Adrenal gland (tissue), 12 donors: Measurements from ENCODE around the gene HDAC4. TPM values are rescaled to one million over a fixed set of nuclear protein-coding genes. Genes with fewer than 3 reads are reported as not detected.

Experiments
- DNase-seq, 7 donors: peaks; one replicate each; pipeline ENCODE4 v3.0.0-alpha.2; 2019 to 2020
- H3K27ac ChIP-seq, 5 donors: fragments of 200-600 bp; sonication (generic) in 4 of 5; 1 replicate in 3 of 5; 2 replicates in 2 of 5; pipeline versions ENCODE4 v1.5.1 to v1.8.0; 2016 to 2020; ENCODE audit warnings: mild to moderate bottlenecking in 1 of 5
- H3K27me3 ChIP-seq: fragments of 200-600 bp; 2 replicates; pipeline ENCODE4 v1.8.0; 2021
- H3K36me3 ChIP-seq, 2 donors: fragments of 200-600 bp; replicated peaks in 1 of 2; 1 replicate in 1 of 2; 2 replicates in 1 of 2; pipeline versions ENCODE4 v1.5.1 to v1.8.0; 2018 to 2022
- H3K4me1 ChIP-seq, 2 donors: fragments of 200-600 bp; replicated peaks in 1 of 2; 1 replicate in 1 of 2; 2 replicates in 1 of 2; pipeline versions ENCODE4 v1.5.1 to v1.8.0; 2018 to 2021
- H3K4me3 ChIP-seq, 4 donors: fragments of 200-600 bp; sonication (generic) in 3 of 4; one replicate each; pipeline ENCODE4 v1.5.1; 2016 to 2018
- H3K9me3 ChIP-seq, 3 donors: fragments of 200-600 bp; sonication (generic) in 1 of 3; replicated peaks in 1 of 3; 1 replicate in 2 of 3; 2 replicates in 1 of 3; pipeline versions ENCODE4 v1.5.1 to v1.8.0; 2016 to 2021
- CTCF ChIP-seq, 6 experiments: fragments of 450-650 bp in 4 of 6; fragments of 200-600 bp in 2 of 6; sonication (generic) in 1 of 6; IDR thresholded peaks; 1 replicate in 5 of 6; 2 replicates in 1 of 6; pipeline versions ENCODE4 v1.5.1 to v1.8.0; 2016 to 2021; ENCODE audit warnings: antibody characterized with exemption in 6 of 6, mild to moderate bottlenecking in 2 of 6, moderate library complexity in 1 of 6
- POLR2A ChIP-seq, 2 donors: fragments of 450-650 bp; IDR thresholded peaks; one replicate each; pipeline ENCODE4 v1.6.1; 2017; ENCODE audit warnings: antibody characterized with exemption in 2 of 2, mild to moderate bottlenecking in 2 of 2, moderate library complexity in 1 of 2
- WGBS, 4 donors: extraction: QIAGEN DNeasy Blood & Tissue Kit in 2 of 4; methylation state at CpG; one replicate each; pipeline versions ENCODE4 v1.1.5 to v1.1.7; 2013 to 2017; 5-methylcytosine and 5-hydroxymethylcytosine counted together
- intact Hi-C, 2 donors: fragments of 100-400 bp; cut with DNase I; formaldehyde crosslinking; loops; one replicate each; pipeline versions ENCODE4 v1.14.1 to v1.15.0; 2022 to 2023
- polyA plus RNA-seq, 3 donors: library from polyadenylated mRNA; stranded (reverse); fragments of 200-250 nt in 2 of 3; fragments of 350-450 nt in 1 of 3; fragmentation: Illumina TruSeq in 1 of 3; extraction: RNeasy Lipid Tissue Mini Kit (QIAGEN cat#74804) in 1 of 3; gene quantifications; one replicate each; pipeline ENCODE4 v1.2.3, GENCODE V29; 2013 to 2014
- total RNA-seq, 9 donors: library from RNA; depleted of rRNA in 4 of 9; stranded (reverse); fragments of >200 nt in 4 of 9; fragments of 120-200 nt in 1 of 9; fragmentation: NEBNext Ultra II Directional in 1 of 9; extraction: Animal tissue kit (Norgen Biotek cat#: 25700) in 1 of 9; gene quantifications; one replicate each; pipeline versions ENCODE4 v1.1.0 to v1.2.4, GENCODE V29; 2013 to 2023
- donor health status: healthy with polysubstance abuse.
- donor health status: Bipolar disorder and iron deficiency.
- donor health status: DM: yes; HTN: yes; CAD: no.
- donor health status: DM: no; HTN: no; CAD: no.
- donor health status: DM: no; HTN: no; CAD: no.
- donor health status: DM: yes; HTN: yes; CAD: no.

HDAC4 gene
- total and polyA plus RNA-seq, 12 donors = 8.3 to 88.9 (median 28.7) TPM

GRCh38 chr2:239261356-239261755 is 139.5 kb downstream of the HDAC4 start:
- intact Hi-C loops = no loop called here
- Histone ChIP-seq H3K36me3 (no peaks in the 10 kb centered on the region), H3K9me3 (no peaks in the 10 kb centered on the region), H3K27me3 (no peaks in the 10 kb centered on the region), H3K4me3 (no peak overlapping the region), H3K4me1 (peaks cover 24 to 59% of the 10 kb centered on the region in 2 donors), H3K27ac (no peak overlapping the region)
- TF ChIP-seq POLR2A (IDR thresholded peaks at IDR 0.05) = no peak
- no peak for TF ChIP-seq CTCF (IDR thresholded peaks at IDR 0.05)
- DNase-seq = peak in 3 of 7 donors; percentile 10 to 49 (median 18)
- 86 to 100% (median 93%) methylated on average over 1 to 8 of the region's 8 CpGs for WGBS, 4 donors

- TF ChIP-seq POLR2A (IDR thresholded peaks at IDR 0.05) = no peak
- no peak for TF ChIP-seq CTCF (IDR thresholded peaks at IDR 0.05)
- Histone ChIP-seq H3K9me3 (no peaks in the 10 kb centered on the region), H3K4me1 (peaks cover 22 to 59% of the 10 kb centered on the region in 2 donors), H3K27ac (peak overlapping the region in 1 of 5 donors; percentile 36), H3K4me3 (no peak overlapping the region), H3K36me3 (no peaks in the 10 kb centered on the region), H3K27me3 (no peaks in the 10 kb centered on the region)
- intact Hi-C loops = no loop called here
- peak in 4 of 7 donors; percentile 10 to 52 (median 16) for DNase-seq
- WGBS, 4 donors = 90 to 97% (median 94%) methylated on average over 11 to 21 of the region's 21 CpGs
These were observed 140.1 kb downstream of the HDAC4 start for GRCh38 chr2:239260546-239261327.

- Histone ChIP-seq H3K36me3 (no peaks in the 10 kb centered on the region), H3K4me1 (peaks cover 12 to 52% of the 10 kb centered on the region in 2 donors), H3K9me3 (no peaks in the 10 kb centered on the region), H3K27ac (peak overlapping the region in 2 of 5 donors; percentile 25 to 36), H3K27me3 (no peaks in the 10 kb centered on the region), H3K4me3 (no peak overlapping the region)
- intact Hi-C loops = no loop called here
- TF ChIP-seq POLR2A (IDR thresholded peaks at IDR 0.05) = no peak
- TF ChIP-seq CTCF (IDR thresholded peaks at IDR 0.05) = no peak
- 65 to 77% (median 75%) methylated on average over 17 to 18 of the region's 18 CpGs for WGBS, 4 donors
- DNase-seq = peak in 4 of 7 donors; percentile 19 to 59 (median 22)
These were observed 141.1 kb downstream of the HDAC4 start for GRCh38 chr2:239259603-239260298.

GRCh38 chr2:239259173-239259572 is 141.6 kb downstream of the HDAC4 start:
- intact Hi-C loops = no loop called here
- peaks cover 6 to 52% of the 10 kb centered on the region in 2 donors for H3K4me1 ChIP-seq

More at GRCh38 chr2:239259173-239259572, 141.6 kb downstream of the HDAC4 start:
- peak overlapping the region in 1 of 5 donors; percentile 36 for H3K27ac ChIP-seq
- H3K36me3 ChIP-seq = no peaks in the 10 kb centered on the region
- DNase-seq = peak in 2 of 7 donors; percentile 11 to 39
- H3K9me3 ChIP-seq = no peaks in the 10 kb centered on the region
- WGBS, 4 donors = 80 to 100% (median 92%) methylated on average over 4 of the region's 4 CpGs
- TF ChIP-seq CTCF (IDR thresholded peaks at IDR 0.05) (no peak), POLR2A (IDR thresholded peaks at IDR 0.05) (no peak)
- no peaks in the 10 kb centered on the region for H3K27me3 ChIP-seq
- no peak overlapping the region for H3K4me3 ChIP-seq
